HCT116 (cell line): ENCODE measurements around the gene PSME2.

Experiments used
- EZH2 ChIP-seq: fragments of 200-600 bp; sonication (generic); IDR thresholded peaks from 2 replicates; pipeline ENCODE4 v1.6.1; 2017; ENCODE audit warnings: antibody characterized with exemption, mixed run types
- POLR2A ChIP-seq: IDR thresholded peaks from 2 replicates; pipeline ENCODE4 v1.7.0; 2011; ENCODE audit warnings: borderline replicate concordance; ENCODE audit not compliant: insufficient read depth, insufficient read length; ENCODE audit errors: extremely low read depth
- POLR2AphosphoS5 ChIP-seq: IDR thresholded peaks from 2 replicates; pipeline ENCODE4 v1.6.1; 2011; ENCODE audit warnings: mild to moderate bottlenecking, low read depth, low read length, moderate library complexity
- SP1 ChIP-seq: IDR thresholded peaks from 2 replicates; pipeline ENCODE4 v1.6.1; 2012; ENCODE audit warnings: low read depth
- ZNF274 ChIP-seq: fragments of 200-500 bp; sonication (Bioruptor generic); IDR thresholded peaks from 2 replicates; pipeline ENCODE4 v1.6.1; 2014; ENCODE audit warnings: mild to moderate bottlenecking, low read depth, low read length, inconsistent platforms
- TF ChIP-seq, protein P1 (sequence below), 3 experiments: fragments of 200-600 bp in 1 of 3; sonication (generic) in 1 of 3; IDR thresholded peaks in 2 of 3; conservative IDR thresholded peaks in 1 of 3; 2 replicates each; pipeline ENCODE4 v1.5.1; 2012 to 2017; ENCODE audit warnings: low read depth in 2 of 3, low read length in 2 of 3, antibody characterized with exemption in 1 of 3, borderline replicate concordance in 1 of 3, control low read depth in 1 of 3, mild to moderate bottlenecking in 1 of 3, mixed read lengths in 1 of 3, mixed run types in 1 of 3, moderate library complexity in 1 of 3; ENCODE audit not compliant: insufficient read depth in 1 of 3
- TF ChIP-seq, protein P2 (sequence below): IDR thresholded peaks from 2 replicates; pipeline ENCODE4 v1.6.1; 2012

DNA sequence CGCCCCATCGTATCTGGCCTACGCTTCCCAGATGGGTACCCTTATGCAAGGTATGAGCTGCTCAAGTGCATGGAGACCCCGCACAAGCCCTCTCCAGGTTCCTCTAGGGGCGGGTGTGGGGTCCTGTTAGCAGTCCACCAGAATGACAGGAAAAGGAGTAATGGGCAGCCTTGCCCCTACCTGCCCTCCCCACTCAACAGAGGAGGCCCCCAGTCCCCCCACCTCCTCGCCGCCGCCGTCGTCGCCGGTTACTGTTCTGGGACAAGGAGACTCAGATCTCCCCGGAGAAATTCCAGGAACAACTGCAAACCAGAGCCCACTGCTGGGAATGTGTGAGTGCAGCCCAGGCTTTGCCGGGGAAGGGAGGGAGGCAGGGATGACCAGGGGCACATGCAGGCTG, 31.5 kb upstream of the PSME2 start:
- no peak for TF ChIP-seq POLR2A
- TF ChIP-seq, protein P1, sequence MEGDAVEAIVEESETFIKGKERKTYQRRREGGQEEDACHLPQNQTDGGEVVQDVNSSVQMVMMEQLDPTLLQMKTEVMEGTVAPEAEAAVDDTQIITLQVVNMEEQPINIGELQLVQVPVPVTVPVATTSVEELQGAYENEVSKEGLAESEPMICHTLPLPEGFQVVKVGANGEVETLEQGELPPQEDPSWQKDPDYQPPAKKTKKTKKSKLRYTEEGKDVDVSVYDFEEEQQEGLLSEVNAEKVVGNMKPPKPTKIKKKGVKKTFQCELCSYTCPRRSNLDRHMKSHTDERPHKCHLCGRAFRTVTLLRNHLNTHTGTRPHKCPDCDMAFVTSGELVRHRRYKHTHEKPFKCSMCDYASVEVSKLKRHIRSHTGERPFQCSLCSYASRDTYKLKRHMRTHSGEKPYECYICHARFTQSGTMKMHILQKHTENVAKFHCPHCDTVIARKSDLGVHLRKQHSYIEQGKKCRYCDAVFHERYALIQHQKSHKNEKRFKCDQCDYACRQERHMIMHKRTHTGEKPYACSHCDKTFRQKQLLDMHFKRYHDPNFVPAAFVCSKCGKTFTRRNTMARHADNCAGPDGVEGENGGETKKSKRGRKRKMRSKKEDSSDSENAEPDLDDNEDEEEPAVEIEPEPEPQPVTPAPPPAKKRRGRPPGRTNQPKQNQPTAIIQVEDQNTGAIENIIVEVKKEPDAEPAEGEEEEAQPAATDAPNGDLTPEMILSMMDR (IDR thresholded peaks at IDR 0.05 in 2 of 3, conservative IDR thresholded peaks at IDR 0.05 in 1 of 3; ENCODE audit: borderline replicate concordance in 1 of 3, insufficient read depth in 1 of 3, low read depth in 2 of 3, low read length in 2 of 3): no peak
- TF ChIP-seq, protein P2, sequence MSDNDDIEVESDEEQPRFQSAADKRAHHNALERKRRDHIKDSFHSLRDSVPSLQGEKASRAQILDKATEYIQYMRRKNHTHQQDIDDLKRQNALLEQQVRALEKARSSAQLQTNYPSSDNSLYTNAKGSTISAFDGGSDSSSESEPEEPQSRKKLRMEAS: no peak
- TF ChIP-seq EZH2: no peak
- no peak for TF ChIP-seq POLR2AphosphoS5
- no peak for TF ChIP-seq SP1
- no peak for TF ChIP-seq ZNF274
